Hepatocyte (in vitro differentiated cells): ENCODE results near the gene COBL. TPM values are rescaled to one million over a fixed set of nuclear protein-coding genes. Genes with fewer than 3 reads are reported as not detected.

Experiments used
- DNase-seq: peaks from one replicate; pipeline ENCODE4 v3.0.0-alpha.2; 2016; ENCODE audit warnings: low spot score
- H2AFZ ChIP-seq: fragments of 200-600 bp; sonication (generic); 2 replicates; pipeline ENCODE4 v1.6.0; 2016; ENCODE audit warnings: antibody characterized with exemption, mild to moderate bottlenecking
- H3K27ac ChIP-seq: fragments of 200-600 bp; sonication (generic); 2 replicates; pipeline ENCODE4 v1.5.1; 2016; ENCODE audit warnings: mild to moderate bottlenecking
- H3K27me3 ChIP-seq: fragments of 200-600 bp; sonication (generic); 2 replicates; pipeline ENCODE4 v1.6.1; 2016
- H3K36me3 ChIP-seq: fragments of 200-600 bp; sonication (generic); replicated peaks from 2 replicates; pipeline ENCODE4 v1.5.1; 2016; ENCODE audit warnings: low read depth; ENCODE audit not compliant: insufficient read depth
- H3K4me1 ChIP-seq: fragments of 200-600 bp; sonication (generic); 2 replicates; pipeline ENCODE4 v1.5.1; 2016; ENCODE audit warnings: mild to moderate bottlenecking, moderate library complexity; ENCODE audit not compliant: insufficient read depth
- H3K4me2 ChIP-seq: fragments of 200-600 bp; sonication (generic); 2 replicates; pipeline ENCODE4 v1.6.0; 2016
- H3K4me3 ChIP-seq: fragments of 200-600 bp; sonication (generic); 2 replicates; pipeline ENCODE4 v1.5.1; 2016; ENCODE audit warnings: mild to moderate bottlenecking
- H3K79me2 ChIP-seq: fragments of 200-600 bp; sonication (generic); 2 replicates; pipeline ENCODE4 v1.6.0; 2017; ENCODE audit warnings: mild to moderate bottlenecking
- H3K9me2 ChIP-seq: fragments of 200-600 bp; sonication (generic); replicated peaks from 2 replicates; pipeline ENCODE4 v1.6.0; 2017; ENCODE audit warnings: mild to moderate bottlenecking; ENCODE audit not compliant: insufficient read depth
- H3K9me3 ChIP-seq: fragments of 200-600 bp; sonication (generic); 2 replicates; pipeline ENCODE4 v1.5.1; 2016; ENCODE audit warnings: low read depth, mild to moderate bottlenecking
- H4K20me1 ChIP-seq: fragments of 200-600 bp; sonication (generic); 2 replicates; pipeline ENCODE4 v1.6.0; 2016; ENCODE audit warnings: mild to moderate bottlenecking; ENCODE audit not compliant: insufficient read depth, poor library complexity, severe bottlenecking
- CTCF ChIP-seq: fragments of 200-600 bp; sonication (generic); IDR thresholded peaks from 2 replicates; pipeline ENCODE4 v1.5.1; 2016; ENCODE audit warnings: antibody characterized with exemption, mild to moderate bottlenecking; ENCODE audit not compliant: poor library complexity
- EZH2 ChIP-seq: fragments of 200-600 bp; sonication (generic); IDR thresholded peaks from 2 replicates; pipeline ENCODE4 v1.6.1; 2016; ENCODE audit warnings: antibody characterized with exemption, mild to moderate bottlenecking, borderline replicate concordance
- EZH2phosphoT487 ChIP-seq: fragments of 200-600 bp; sonication (generic); IDR thresholded peaks from one replicate; pipeline ENCODE4 v1.6.1; 2018; ENCODE audit warnings: antibody characterized with exemption, mild to moderate bottlenecking, low read depth, moderate library complexity; ENCODE audit not compliant: unreplicated experiment, severe bottlenecking
- WGBS: methylation state at CpG from one replicate; pipeline ENCODE4 v1.1.6; 2016; ENCODE audit warnings: low lambda C conversion rate; ENCODE audit errors: missing lambda C conversion rate; 5-methylcytosine and 5-hydroxymethylcytosine counted together
- polyA plus RNA-seq: library from polyadenylated mRNA; unstranded; fragments of >200 nt; fragmentation: Nextera tagmentation; extraction: Ambion mirVana; gene quantifications from 2 replicates; pipeline ENCODE4 v1.2.1, GENCODE V29; 2016
- total RNA-seq: library from RNA; depleted of rRNA; stranded (reverse); fragments of >200 nt; gene quantifications from 2 replicates; pipeline ENCODE4 v1.2.3, GENCODE V29; 2014

COBL gene
- total and polyA plus RNA-seq, 2 experiments from 2014 or later: 7.8 to 20.5 TPM

- TF ChIP-seq CTCF (no peak), EZH2 (no peak), EZH2phosphoT487 (no peak)
- Histone ChIP-seq H3K79me2 (no peaks in the 10 kb centered on the region), H3K9me2 (no peaks in the 10 kb centered on the region), H3K4me2 (no peak overlapping the region), H2AFZ (no peak overlapping the region), H4K20me1 (no peaks in the 10 kb centered on the region), H3K9me3 (no peaks in the 10 kb centered on the region), H3K27me3 (no peaks in the 10 kb centered on the region), H3K36me3 (no peaks in the 10 kb centered on the region), H3K27ac (no peak overlapping the region), H3K4me1 (no peaks in the 10 kb centered on the region), H3K4me3 (no peak overlapping the region)
- 86% methylated on average over 6 of the region's 6 CpGs for WGBS
- no peak for DNase-seq
These were observed 328.1 kb downstream of the COBL start for GRCh38 chr7:50988465-50988864.

DNA sequence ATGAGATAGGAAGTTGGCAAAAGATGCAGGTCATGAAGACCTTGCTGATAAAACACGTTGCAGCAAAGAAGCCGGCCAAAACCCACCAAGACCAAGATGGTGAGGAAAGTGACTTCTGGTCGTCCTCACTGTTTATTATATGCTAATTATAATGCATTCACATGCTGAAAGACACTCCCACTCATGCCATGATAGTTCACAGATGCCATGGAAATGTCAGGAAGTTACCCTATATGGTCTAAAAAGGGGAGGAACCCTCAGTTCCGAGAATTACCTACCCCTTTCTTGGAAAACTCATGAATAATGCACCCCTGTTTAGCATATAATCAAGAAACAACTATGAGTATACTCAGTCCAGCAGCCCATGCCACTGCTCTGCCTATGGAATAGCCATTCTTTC lies 331.5 kb downstream of the COBL start:
- Histone ChIP-seq H3K36me3 (no peaks in the 10 kb centered on the region), H3K4me3 (no peak overlapping the region), H2AFZ (no peak overlapping the region), H3K4me1 (no peaks in the 10 kb centered on the region), H4K20me1 (no peaks in the 10 kb centered on the region), H3K9me3 (no peaks in the 10 kb centered on the region), H3K27ac (no peak overlapping the region), H3K9me2 (no peaks in the 10 kb centered on the region), H3K4me2 (no peak overlapping the region), H3K27me3 (no peaks in the 10 kb centered on the region), H3K79me2 (no peaks in the 10 kb centered on the region)
- TF ChIP-seq EZH2 (no peak), CTCF (no peak), EZH2phosphoT487 (no peak)
- DNase-seq: no peak
- WGBS: 82% methylated on average over 4 of the region's 4 CpGs

DNA sequence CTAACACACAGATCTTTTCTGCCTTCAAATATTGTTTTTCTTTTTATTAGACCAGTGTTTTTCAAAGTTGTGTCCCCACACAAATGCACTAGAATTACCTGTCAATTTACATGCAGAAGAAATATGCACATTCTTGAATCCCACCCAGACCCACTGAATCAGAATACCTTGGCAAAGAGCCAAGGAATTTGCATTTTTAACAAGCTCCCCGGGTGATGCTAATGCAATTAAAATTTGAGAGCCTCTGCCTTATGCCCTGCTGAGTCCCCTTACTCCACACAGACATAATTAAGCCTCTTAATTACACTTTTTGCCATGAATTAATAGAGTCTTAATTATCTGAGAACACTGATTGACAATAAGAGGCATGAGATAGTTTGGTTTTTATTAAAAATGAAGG lies 332.8 kb downstream of the COBL start:
- Histone ChIP-seq H3K4me1 (no peaks in the 10 kb centered on the region), H3K36me3 (no peaks in the 10 kb centered on the region), H3K9me2 (no peaks in the 10 kb centered on the region), H3K27me3 (no peaks in the 10 kb centered on the region), H3K4me2 (no peak overlapping the region), H3K4me3 (no peak overlapping the region), H2AFZ (no peak overlapping the region), H4K20me1 (no peaks in the 10 kb centered on the region), H3K27ac (no peak overlapping the region), H3K9me3 (no peaks in the 10 kb centered on the region), H3K79me2 (no peaks in the 10 kb centered on the region)
- 26% methylated on average over 1 of the region's 1 CpG for WGBS
- TF ChIP-seq CTCF (no peak), EZH2phosphoT487 (no peak), EZH2 (no peak)
- DNase-seq: no peak

DNA sequence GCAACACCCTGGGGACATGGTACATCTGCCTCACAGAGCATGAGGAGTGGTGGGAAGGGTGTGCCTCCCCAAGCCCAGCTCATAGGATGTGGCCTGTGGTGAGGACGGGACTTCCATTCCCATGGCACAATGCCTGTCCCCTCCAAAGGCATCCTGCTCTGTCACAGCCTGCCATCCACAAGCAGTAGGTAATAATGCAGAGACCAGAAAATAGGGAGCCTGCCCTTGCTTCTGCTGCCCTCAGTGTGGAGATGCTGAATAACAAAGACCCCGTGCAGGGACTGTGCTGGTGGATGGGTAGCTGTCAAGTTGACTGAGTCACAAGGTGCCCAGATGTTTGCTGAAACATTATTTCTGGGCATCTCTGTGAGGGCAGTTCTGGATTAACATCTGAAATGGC lies 334.0 kb downstream of the COBL start:
- H3K4me1 ChIP-seq: no peaks in the 10 kb centered on the region
- TF ChIP-seq EZH2 (no peak), CTCF (no peak), EZH2phosphoT487 (no peak)
- H3K9me3 ChIP-seq: no peaks in the 10 kb centered on the region
- H2AFZ ChIP-seq: no peak overlapping the region
- H3K4me2 ChIP-seq: no peak overlapping the region
- H3K36me3 ChIP-seq: no peaks in the 10 kb centered on the region
- no peak overlapping the region for H3K4me3 ChIP-seq
- no peak for DNase-seq
- no peaks in the 10 kb centered on the region for H3K27me3 ChIP-seq
- no peaks in the 10 kb centered on the region for H3K79me2 ChIP-seq
- 57% methylated on average over 2 of the region's 2 CpGs for WGBS
- no peaks in the 10 kb centered on the region for H3K9me2 ChIP-seq
- H4K20me1 ChIP-seq: no peaks in the 10 kb centered on the region
- H3K27ac ChIP-seq: no peak overlapping the region
